ENCODE data around the gene CLN3.
"Not testable (repeated sequence)": the region's sequence is repeated elsewhere in the genome, so short reads cannot be mapped to it uniquely, and the experiment has no call there.

CLN3 gene

GRCh38 chr16:28491970-28492474, at the start of gene CLN3:
Gene CLN3, minus strand, starts transcription at chr16:28492074. Its CDS starts 315 bp downstream, at chr16:28491759.
- DNase-seq, result peak; percentile 96

- no peak for DNase-seq
These were observed 48.5 kb upstream of the CLN3 start for GRCh38 chr16:28540346-28540745.

GRCh38 chr16:28538733-28539596, 47.1 kb upstream of the CLN3 start, which contains the start of gene NUPR1:
Gene NUPR1, minus strand, starts transcription at chr16:28538974. Its CDS starts 67 bp downstream, at chr16:28538907.
- DNase-seq, result peak; percentile 97

GRCh38 chr16:28537964-28538732, 46.3 kb upstream of the CLN3 start:
- no peak for DNase-seq

- no peak for DNase-seq
These were observed 45.2 kb upstream of the CLN3 start for GRCh38 chr16:28537076-28537475.

- DNase-seq, result peak; percentile 50
These were observed 42.9 kb upstream of the CLN3 start for GRCh38 chr16:28534542-28535373.

DNA sequence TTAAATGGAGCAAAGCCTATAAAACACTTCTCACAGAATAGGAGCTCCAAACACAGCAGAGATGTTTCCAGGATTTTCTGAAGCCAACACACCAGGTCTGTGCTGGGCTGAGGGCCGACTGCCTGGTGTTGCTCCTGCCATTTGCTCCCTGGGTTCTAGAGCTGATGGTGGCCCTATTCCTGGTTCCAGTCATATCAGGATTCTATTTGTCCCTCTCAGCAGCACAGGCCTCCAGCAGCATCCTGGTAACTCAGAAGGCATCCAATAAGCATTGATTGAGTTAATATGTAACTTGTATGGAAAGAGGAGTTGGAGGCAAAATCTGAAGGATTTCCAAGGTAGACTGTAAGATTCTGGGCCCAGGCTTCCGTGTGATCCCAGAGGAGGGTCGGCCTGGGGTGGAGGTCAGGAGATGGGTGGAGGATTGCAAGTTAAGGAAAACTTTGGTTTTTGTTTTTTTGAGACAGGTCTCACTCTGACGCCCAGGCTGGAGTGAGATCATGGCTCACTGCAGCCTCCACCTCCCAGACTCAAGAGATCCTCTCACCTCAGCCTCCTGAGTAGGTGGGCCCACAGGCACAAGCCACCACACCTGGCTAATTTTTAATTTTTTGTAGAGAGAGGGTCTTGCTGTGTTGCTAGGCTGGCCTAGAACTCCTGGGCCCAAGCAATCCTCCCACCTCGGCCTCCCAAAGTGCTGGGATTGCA, 41.2 kb upstream of the CLN3 start:
- no peak for DNase-seq

- DNase-seq, result peak; percentile 64
These were observed 40.2 kb upstream of the CLN3 start for GRCh38 chr16:28531777-28532744.

- DNase-seq, result no peak
These were observed 37.2 kb upstream of the CLN3 start for GRCh38 chr16:28529124-28529523.

- DNase-seq, result no peak
These were observed 36.6 kb upstream of the CLN3 start for GRCh38 chr16:28528463-28528867.

DNA sequence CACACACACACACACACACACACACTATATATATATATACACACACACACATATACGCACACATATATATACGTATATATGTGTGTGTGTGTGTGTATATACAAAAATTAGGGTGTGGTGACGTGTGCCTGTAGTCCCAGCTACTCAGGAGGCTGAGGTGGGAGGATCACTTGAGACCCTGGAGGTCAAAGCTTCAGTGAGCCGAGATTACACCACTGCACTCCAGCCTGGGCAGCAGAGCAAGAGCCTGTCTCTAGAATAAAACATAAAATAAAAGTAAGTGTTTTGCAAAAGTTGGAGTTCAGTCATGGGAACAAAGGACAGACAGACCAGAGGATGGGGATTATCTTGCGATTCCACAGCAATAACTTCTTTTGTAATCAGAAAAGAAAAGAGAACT, 36.1 kb upstream of the CLN3 start:
- DNase-seq, result no peak

- DNase-seq, result not testable (repeated sequence)
These were observed 35.4 kb upstream of the CLN3 start for GRCh38 chr16:28527100-28527785.

DNA sequence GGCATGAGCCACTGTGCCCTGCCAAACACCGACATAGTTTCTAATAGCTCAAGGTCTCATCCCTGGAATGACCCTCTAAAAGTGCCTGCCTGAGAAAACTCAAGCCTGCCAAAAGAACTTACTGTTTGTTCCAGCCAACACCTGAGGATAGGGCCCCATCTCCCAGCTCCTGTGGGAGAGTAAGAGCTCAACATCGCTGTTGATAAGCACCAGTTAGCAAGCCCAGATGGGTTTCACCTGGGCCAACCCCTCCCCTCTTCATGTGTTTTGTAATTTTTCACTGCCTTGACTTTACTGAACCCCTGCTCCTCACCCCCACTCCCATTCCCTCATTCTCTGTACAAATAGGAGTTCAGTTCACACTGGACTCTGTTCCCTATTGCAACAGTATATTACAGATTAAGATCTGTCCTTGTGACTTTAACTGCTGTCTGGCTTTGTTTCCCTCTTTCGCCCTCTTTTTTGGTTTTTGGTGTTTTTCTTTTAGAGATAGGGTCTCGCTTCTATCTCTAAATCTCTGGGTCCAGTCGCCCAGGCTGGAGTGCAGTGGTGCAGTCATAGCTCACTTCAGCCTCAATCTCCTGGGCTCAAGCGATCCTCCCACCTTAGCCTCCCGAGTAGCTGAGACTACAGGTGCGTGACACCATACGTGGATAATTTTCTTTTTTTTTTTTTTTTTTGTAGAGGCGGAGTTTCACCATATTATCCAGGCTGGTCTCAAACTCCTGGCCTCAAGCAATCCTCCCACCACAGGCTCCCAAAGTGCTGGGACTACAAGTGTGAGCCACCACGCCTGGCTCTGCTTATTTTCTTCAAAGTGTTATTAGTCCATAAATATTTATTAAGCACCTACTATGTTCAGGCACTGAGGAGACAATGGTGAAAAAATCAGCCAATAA, 34.6 kb upstream of the CLN3 start:
- no peak for DNase-seq

GRCh38 chr16:28524681-28525171, 32.9 kb upstream of the CLN3 start:
- no peak for DNase-seq

- DNase-seq, result no peak
These were observed 30.9 kb upstream of the CLN3 start for GRCh38 chr16:28522792-28523191.

- DNase-seq, result no peak
These were observed 29.6 kb upstream of the CLN3 start for GRCh38 chr16:28521436-28521835.

DNA sequence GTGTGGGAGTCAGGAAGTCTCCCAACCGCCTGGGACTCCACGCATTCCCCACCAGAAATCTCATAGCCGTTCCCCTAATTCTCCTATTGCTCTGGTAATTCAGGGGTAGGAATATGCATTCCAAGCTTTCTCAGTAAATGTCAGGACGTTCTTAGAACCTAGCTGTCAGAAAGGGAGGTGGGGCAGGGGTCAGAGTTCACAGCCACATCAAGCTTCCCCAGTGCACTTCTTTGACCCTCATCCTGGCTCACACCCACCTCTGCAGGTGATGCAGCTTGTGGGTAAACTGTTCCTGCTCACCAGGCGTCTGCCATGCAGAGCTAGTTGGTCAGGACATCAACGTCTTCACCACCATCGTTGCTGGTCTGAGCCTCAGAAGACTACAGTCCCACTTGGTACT, 28.8 kb upstream of the CLN3 start:
- no peak for DNase-seq

DNA sequence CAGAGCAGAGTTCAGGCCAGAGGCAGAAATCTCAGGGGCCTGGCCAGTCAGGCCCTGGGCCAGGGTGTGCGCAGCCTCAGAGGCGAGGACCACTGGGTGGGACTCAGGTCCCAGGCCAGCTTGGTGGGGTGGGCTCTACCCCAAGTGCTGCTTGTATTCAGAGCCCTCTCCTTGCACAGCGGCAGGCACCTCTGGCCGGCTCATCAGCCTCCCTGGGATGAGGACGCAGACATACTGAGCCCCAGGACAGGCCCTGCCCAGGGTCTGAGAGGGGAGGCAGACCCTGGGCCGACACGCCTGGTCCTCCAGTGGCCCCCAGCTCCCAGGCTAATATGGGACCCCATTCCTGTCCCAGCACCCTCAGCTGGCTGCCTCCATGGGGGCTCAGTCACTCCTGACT, 22.4 kb upstream of the CLN3 start:
- no peak for DNase-seq
